Calu3 (cell line): Measurements from ENCODE around the gene MADCAM1. TPM values are rescaled to one million over a fixed set of nuclear protein-coding genes. Genes with fewer than 3 reads are reported as not detected.

Experiments
- BruUV-seq: library from RNA; stranded (reverse); fragments of 400-500 nt; replicated peaks from 2 replicates; lab custom pipeline; 2021; lab: Mats Ljungman, UMichigan
- CTCF ChIA-PET: fragments of 300-600 bp; sonication (Branson Sonifier 250); formaldehyde crosslinking; loops from one replicate; lab custom pipeline; 2022; ENCODE audit warnings: antibody characterized with exemption; lab: Charles Lee
- DNase-seq: peaks from one replicate; pipeline ENCODE4 v3.0.0; 2022
- H3K27ac Mint-ChIP-seq: one replicate; pipeline ENCODE4 v1.8.0; 2022; ENCODE audit warnings: mixed read lengths; ENCODE audit not compliant: unreplicated experiment
- H3K27me3 Mint-ChIP-seq: one replicate; pipeline ENCODE4 v1.8.0; 2022; ENCODE audit warnings: mixed read lengths; ENCODE audit not compliant: unreplicated experiment
- H3K36me3 Mint-ChIP-seq: one replicate; pipeline ENCODE4 v1.8.0; 2022; ENCODE audit warnings: mild to moderate bottlenecking, moderate library complexity, mixed read lengths; ENCODE audit not compliant: insufficient read depth, unreplicated experiment
- H3K4me1 Mint-ChIP-seq: one replicate; pipeline ENCODE4 v1.8.0; 2022; ENCODE audit warnings: mild to moderate bottlenecking, low read depth, mixed read lengths; ENCODE audit not compliant: unreplicated experiment
- H3K4me3 Mint-ChIP-seq: one replicate; pipeline ENCODE4 v1.8.0; 2022; ENCODE audit warnings: mild to moderate bottlenecking, low read depth, moderate library complexity, mixed read lengths; ENCODE audit not compliant: unreplicated experiment
- H3K9me3 Mint-ChIP-seq: one replicate; pipeline ENCODE4 v1.8.0; 2022; ENCODE audit warnings: low read depth, mixed read lengths; ENCODE audit not compliant: unreplicated experiment
- CTCF ChIP-seq: fragments of 200-600 bp; IDR thresholded peaks from one replicate; pipeline ENCODE4 v1.8.0; 2022; ENCODE audit warnings: antibody characterized with exemption; ENCODE audit not compliant: unreplicated experiment
- intact Hi-C: fragments of 100-400 bp; cut with micrococcal nuclease; formaldehyde crosslinking; loops from one replicate; pipeline ENCODE4 v1.10.0; 2022; ENCODE audit not compliant: unreplicated experiment
- total RNA-seq: library from RNA; stranded (reverse); gene quantifications from 2 replicates; pipeline ENCODE4 v1.2.3, GENCODE V29; 2022

The MADCAM1 gene
- total RNA-seq, 1 experiment from 2014 or later = 0.47 TPM

GRCh38 chr19:456547-457110 is 39.7 kb upstream of the MADCAM1 start:
- no peak for TF ChIP-seq CTCF
- intact Hi-C loops = no loop called here
- peaks cover 14% of the 10 kb centered on the region for H3K36me3 Mint-ChIP-seq
- H3K9me3 Mint-ChIP-seq = no peaks in the 10 kb centered on the region
- no peak overlapping the region for H3K27ac Mint-ChIP-seq
- no peak for DNase-seq
- CTCF ChIA-PET = no interaction called here
- H3K27me3 Mint-ChIP-seq = no peaks in the 10 kb centered on the region
- H3K4me1 Mint-ChIP-seq = no peaks in the 10 kb centered on the region
- no TSS peak for BruUV-seq
- H3K4me3 Mint-ChIP-seq = no peak overlapping the region

- Mint-ChIP-seq H3K4me3 (no peak overlapping the region), H3K27ac (no peak overlapping the region), H3K9me3 (no peaks in the 10 kb centered on the region), H3K27me3 (no peaks in the 10 kb centered on the region), H3K4me1 (no peaks in the 10 kb centered on the region), H3K36me3 (peaks cover 24% of the 10 kb centered on the region)
- no peak for TF ChIP-seq CTCF
- CTCF ChIA-PET = no interaction called here
- intact Hi-C loops = no loop called here
- no TSS peak for BruUV-seq
- no peak for DNase-seq
Observed at GRCh38 chr19:457636-458035, 38.6 kb upstream of the MADCAM1 start.

GRCh38 chr19:458091-459042 is 37.9 kb upstream of the MADCAM1 start:
- Mint-ChIP-seq H3K9me3 (no peaks in the 10 kb centered on the region), H3K36me3 (peaks cover 27% of the 10 kb centered on the region), H3K4me1 (no peaks in the 10 kb centered on the region), H3K27me3 (no peaks in the 10 kb centered on the region), H3K4me3 (no peak overlapping the region), H3K27ac (no peak overlapping the region)
- DNase-seq = no peak
- BruUV-seq = no TSS peak
- TF ChIP-seq CTCF = no peak
- intact Hi-C loops = no loop called here
- CTCF ChIA-PET = no interaction called here

GRCh38 chr19:459724-460511 is 36.4 kb upstream of the MADCAM1 start:
- DNase-seq = peak; percentile 62
- no peaks in the 10 kb centered on the region for H3K9me3 Mint-ChIP-seq
- TF ChIP-seq CTCF = no peak
- peak overlapping the region; percentile 44 for H3K27ac Mint-ChIP-seq
- H3K36me3 Mint-ChIP-seq = peaks cover 27% of the 10 kb centered on the region
- H3K4me3 Mint-ChIP-seq = peak overlapping the region; percentile 57
- H3K27me3 Mint-ChIP-seq = peaks cover 9% of the 10 kb centered on the region
- BruUV-seq = TSS peak; percentile 87
- intact Hi-C loops = no loop called here
- CTCF ChIA-PET = no interaction called here
- no peaks in the 10 kb centered on the region for H3K4me1 Mint-ChIP-seq
